ENCODE measurements around the gene HMOX1.

GRCh38 chr22:35346596-35347220, 34.2 kb upstream of the HMOX1 start:
- TF ChIP-seq CTCF (IDR thresholded peaks at IDR 0.05): no peak
- no peak for TF ChIP-seq POLR2A (IDR thresholded peaks at IDR 0.05)

All from transverse colon (tissue), 3 donors.